AG09319 (cell line): ENCODE measurements around the gene RFTN1.

Source experiments
- DNase-seq: peaks from one replicate; pipeline ENCODE4 v3.0.0-alpha.2; 2010; ENCODE audit warnings: low read depth; ENCODE audit errors: extremely low read depth
- TF ChIP-seq, protein P1 (sequence below): IDR thresholded peaks from 2 replicates; pipeline ENCODE4 v1.5.1; 2011; ENCODE audit warnings: low read depth, mild to moderate bottlenecking, inconsistent platforms, low read length, moderate library complexity

Gene RFTN1

GRCh38 chr3:16484984-16485383, 28.5 kb downstream of the RFTN1 start:
- TF ChIP-seq, protein P1, sequence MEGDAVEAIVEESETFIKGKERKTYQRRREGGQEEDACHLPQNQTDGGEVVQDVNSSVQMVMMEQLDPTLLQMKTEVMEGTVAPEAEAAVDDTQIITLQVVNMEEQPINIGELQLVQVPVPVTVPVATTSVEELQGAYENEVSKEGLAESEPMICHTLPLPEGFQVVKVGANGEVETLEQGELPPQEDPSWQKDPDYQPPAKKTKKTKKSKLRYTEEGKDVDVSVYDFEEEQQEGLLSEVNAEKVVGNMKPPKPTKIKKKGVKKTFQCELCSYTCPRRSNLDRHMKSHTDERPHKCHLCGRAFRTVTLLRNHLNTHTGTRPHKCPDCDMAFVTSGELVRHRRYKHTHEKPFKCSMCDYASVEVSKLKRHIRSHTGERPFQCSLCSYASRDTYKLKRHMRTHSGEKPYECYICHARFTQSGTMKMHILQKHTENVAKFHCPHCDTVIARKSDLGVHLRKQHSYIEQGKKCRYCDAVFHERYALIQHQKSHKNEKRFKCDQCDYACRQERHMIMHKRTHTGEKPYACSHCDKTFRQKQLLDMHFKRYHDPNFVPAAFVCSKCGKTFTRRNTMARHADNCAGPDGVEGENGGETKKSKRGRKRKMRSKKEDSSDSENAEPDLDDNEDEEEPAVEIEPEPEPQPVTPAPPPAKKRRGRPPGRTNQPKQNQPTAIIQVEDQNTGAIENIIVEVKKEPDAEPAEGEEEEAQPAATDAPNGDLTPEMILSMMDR = no peak
- no peak for DNase-seq

DNA sequence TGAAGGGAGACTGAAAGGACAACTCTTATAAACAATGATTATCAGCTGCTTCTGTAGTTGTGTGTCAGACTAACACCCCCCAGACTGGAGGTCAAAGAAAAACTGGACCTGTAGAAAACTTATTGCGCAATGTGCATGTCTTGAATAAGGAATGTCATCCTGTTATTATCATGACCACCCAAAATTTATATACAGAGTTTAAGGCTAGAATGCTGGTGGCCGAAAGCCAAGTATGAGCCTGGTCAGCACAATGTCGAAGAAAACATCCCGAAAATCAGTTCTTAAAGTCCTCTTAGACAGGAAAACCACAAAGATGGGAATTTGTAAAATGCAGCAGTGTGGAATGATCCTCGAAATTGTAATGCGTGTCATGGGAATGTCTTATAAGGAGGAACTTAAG, 29.3 kb downstream of the RFTN1 start:
- TF ChIP-seq, protein P1 = no peak
- DNase-seq = peak; percentile 96

- DNase-seq = no peak
- TF ChIP-seq, protein P1 = no peak
Measured at GRCh38 chr3:16482770-16483531, 30.5 kb downstream of the RFTN1 start.

DNA sequence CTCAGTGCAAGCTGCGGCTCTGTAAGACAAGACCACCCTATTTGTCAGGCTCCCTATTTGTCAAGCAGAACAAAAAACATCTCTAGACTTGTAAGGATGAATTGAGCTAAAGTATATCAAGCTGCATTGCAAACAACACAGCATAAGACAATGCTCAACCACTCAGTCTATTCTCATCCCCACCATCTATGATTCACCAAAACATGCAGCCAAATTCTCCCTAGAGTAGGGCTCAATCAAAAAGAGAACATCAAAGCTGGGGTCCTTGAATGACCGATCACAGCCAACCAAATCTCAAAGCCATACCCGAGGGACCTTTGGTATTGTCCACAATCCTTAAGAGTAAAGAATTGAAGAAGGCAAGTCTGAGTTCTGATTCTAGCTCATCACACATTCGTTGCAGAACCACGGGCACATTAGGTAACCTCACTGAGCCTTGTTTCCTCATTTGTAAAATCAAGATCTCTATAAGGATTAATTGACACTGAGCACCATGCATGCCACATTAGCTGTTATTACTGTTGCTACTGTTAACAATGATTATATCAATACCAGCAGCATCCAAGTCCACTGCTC, 31.2 kb downstream of the RFTN1 start:
- DNase-seq = no peak
- TF ChIP-seq, protein P1 = no peak

DNA sequence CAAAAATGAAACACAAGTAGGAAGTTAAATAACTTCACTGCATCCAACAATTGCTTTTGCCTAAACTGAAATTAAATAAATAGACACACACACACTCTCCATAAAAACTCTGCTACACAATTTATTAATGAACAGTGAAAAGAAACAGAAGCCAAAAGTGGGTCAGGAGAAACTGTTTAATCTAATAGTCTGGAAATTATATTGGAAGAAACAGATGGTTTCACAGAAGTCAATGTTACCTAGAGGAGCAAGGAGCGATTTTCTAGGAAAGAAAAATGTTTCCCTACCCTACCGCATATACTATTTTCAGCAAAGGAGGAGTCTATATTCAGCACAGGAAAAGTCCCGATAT, 32.0 kb downstream of the RFTN1 start:
- TF ChIP-seq, protein P1 = no peak
- no peak for DNase-seq

- TF ChIP-seq, protein P1 = no peak
- DNase-seq = no peak
Measured at GRCh38 chr3:16480861-16481545, 32.5 kb downstream of the RFTN1 start.

DNA sequence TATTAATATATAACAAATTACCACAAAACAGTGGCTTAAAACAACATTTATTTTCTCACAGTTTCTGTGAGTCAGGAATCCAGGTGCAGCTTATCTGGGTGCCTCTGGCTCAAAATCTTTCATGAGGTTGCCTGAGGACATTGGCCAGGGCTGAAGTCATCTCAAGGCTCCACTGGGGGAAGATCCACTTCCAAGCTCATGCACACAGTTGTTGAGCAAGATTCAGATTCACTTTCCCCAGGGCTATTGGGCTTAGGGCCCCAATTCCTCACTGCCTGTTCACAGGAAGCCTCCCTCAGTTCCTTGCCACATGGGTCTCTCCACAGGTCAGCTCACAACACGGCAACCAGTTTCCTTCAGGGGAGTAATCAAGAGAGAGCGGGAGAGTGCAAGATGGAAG, 35.0 kb downstream of the RFTN1 start:
- TF ChIP-seq, protein P1 = no peak
- peak; percentile 39 for DNase-seq
